ENCODE data around the gene CENPB.

CENPB gene

GRCh38 chr20:3744806-3745685 lies 41.5 kb downstream of the CENPB start:
- Histone ChIP-seq H3K9me3 (ENCODE audit: control insufficient read depth, low read length) (no peaks in the 10 kb centered on the region), H3K18ac (ENCODE audit: low read depth in 1 of 2, low read length in 2 of 2) (no peak overlapping the region), H2BK15ac (ENCODE audit: low read depth, poor library complexity, severe bottlenecking) (no peak overlapping the region), H3K23ac (ENCODE audit: low read length in 2 of 2) (no peak overlapping the region), H2AK5ac (ENCODE audit: low read length, severe bottlenecking) (no peak overlapping the region), H3K9ac (ENCODE audit: low read length) (no peak overlapping the region), H3K79me1 (replicated peaks; ENCODE audit: low read length, poor library complexity, severe bottlenecking) (no peaks in the 10 kb centered on the region), H4K8ac (ENCODE audit: low read length) (no peak overlapping the region), H3K4ac (ENCODE audit: low read depth in 1 of 2, low read length in 2 of 2) (no peak overlapping the region), H4K91ac (ENCODE audit: low read length) (no peak overlapping the region), H2BK120ac (ENCODE audit: low read depth, low read length) (no peak overlapping the region), H3K4me1 (ENCODE audit: control insufficient read depth, insufficient read depth, low read depth, low read length) (peaks cover 12% of the 10 kb centered on the region), H3K27me3 (ENCODE audit: control insufficient read depth in 1 of 2, insufficient read depth in 1 of 2, low read length in 2 of 2) (peaks cover 5 to 56% of the 10 kb centered on the region in 2 experiments), H3K4me2 (ENCODE audit: low read length, poor library complexity, severe bottlenecking) (no peak overlapping the region), H2BK12ac (ENCODE audit: low read length in 2 of 2) (no peak overlapping the region), H3K36me3 (ENCODE audit: control insufficient read depth in 1 of 2, insufficient read depth in 2 of 2, low read depth in 1 of 2, low read length in 2 of 2) (no peaks in the 10 kb centered on the region), H2AFZ (ENCODE audit: low read depth, low read length) (peak overlapping the region; percentile 54), H2BK5ac (ENCODE audit: low read depth, low read length, poor library complexity, severe bottlenecking) (no peak overlapping the region), H3K4me3 (ENCODE audit: insufficient read depth in 1 of 2, low read depth in 1 of 2, low read length in 2 of 2) (no peak overlapping the region), H3K14ac (ENCODE audit: low read length in 2 of 2) (no peak overlapping the region), H3K27ac (ENCODE audit: low read length, poor library complexity, severe bottlenecking) (no peak overlapping the region)
- WGBS, result 39% methylated on average over 45 of the region's 45 CpGs
- DNase-seq, result peak; percentile 81

- Histone ChIP-seq H3K9ac (ENCODE audit: low read length) (no peak overlapping the region), H3K27ac (ENCODE audit: low read length, poor library complexity, severe bottlenecking) (no peak overlapping the region), H3K4me1 (ENCODE audit: control insufficient read depth, insufficient read depth, low read depth, low read length) (peaks cover 5% of the 10 kb centered on the region), H3K36me3 (ENCODE audit: control insufficient read depth in 1 of 2, insufficient read depth in 2 of 2, low read depth in 1 of 2, low read length in 2 of 2) (no peaks in the 10 kb centered on the region), H3K23ac (ENCODE audit: low read length in 2 of 2) (no peak overlapping the region), H4K8ac (ENCODE audit: low read length) (no peak overlapping the region), H3K79me1 (replicated peaks; ENCODE audit: low read length, poor library complexity, severe bottlenecking) (no peaks in the 10 kb centered on the region), H3K4me2 (ENCODE audit: low read length, poor library complexity, severe bottlenecking) (no peak overlapping the region), H3K27me3 (ENCODE audit: control insufficient read depth in 1 of 2, insufficient read depth in 1 of 2, low read length in 2 of 2) (peaks cover 6 to 50% of the 10 kb centered on the region in 2 experiments), H3K4ac (ENCODE audit: low read depth in 1 of 2, low read length in 2 of 2) (no peak overlapping the region), H3K4me3 (ENCODE audit: insufficient read depth in 1 of 2, low read depth in 1 of 2, low read length in 2 of 2) (no peak overlapping the region), H3K14ac (ENCODE audit: low read length in 2 of 2) (no peak overlapping the region), H2BK120ac (ENCODE audit: low read depth, low read length) (no peak overlapping the region), H4K91ac (ENCODE audit: low read length) (no peak overlapping the region), H2BK15ac (ENCODE audit: low read depth, poor library complexity, severe bottlenecking) (no peak overlapping the region), H2AFZ (ENCODE audit: low read depth, low read length) (no peak overlapping the region), H2BK12ac (ENCODE audit: low read length in 2 of 2) (no peak overlapping the region), H2AK5ac (ENCODE audit: low read length, severe bottlenecking) (no peak overlapping the region), H3K18ac (ENCODE audit: low read depth in 1 of 2, low read length in 2 of 2) (no peak overlapping the region), H3K9me3 (ENCODE audit: control insufficient read depth, low read length) (no peaks in the 10 kb centered on the region), H2BK5ac (ENCODE audit: low read depth, low read length, poor library complexity, severe bottlenecking) (no peak overlapping the region)
- WGBS, result 89% methylated on average over 1 of the region's 1 CpG
- DNase-seq, result no peak
Measured at GRCh38 chr20:3744037-3744436, 42.5 kb downstream of the CENPB start.

- H3K79me1 ChIP-seq (replicated peaks; ENCODE audit: low read length, poor library complexity, severe bottlenecking), result no peaks in the 10 kb centered on the region
- no peaks in the 10 kb centered on the region for H3K9me3 ChIP-seq (ENCODE audit: control insufficient read depth, low read length)
- WGBS, result no CpG with 5 or more reads among the region's 2 CpGs
- no peak overlapping the region for H2BK15ac ChIP-seq (ENCODE audit: low read depth, poor library complexity, severe bottlenecking)
- no peak overlapping the region for H2AFZ ChIP-seq (ENCODE audit: low read depth, low read length)
- H3K4me1 ChIP-seq (ENCODE audit: control insufficient read depth, insufficient read depth, low read depth, low read length), result peaks cover 5% of the 10 kb centered on the region
- H2BK5ac ChIP-seq (ENCODE audit: low read depth, low read length, poor library complexity, severe bottlenecking), result no peak overlapping the region
- H3K4ac ChIP-seq (ENCODE audit: low read depth in 1 of 2, low read length in 2 of 2), result no peak overlapping the region
- DNase-seq, result no peak
- no peak overlapping the region for H2BK120ac ChIP-seq (ENCODE audit: low read depth, low read length)
- H3K23ac ChIP-seq (ENCODE audit: low read length in 2 of 2), result no peak overlapping the region
- H3K9ac ChIP-seq (ENCODE audit: low read length), result no peak overlapping the region
- no peaks in the 10 kb centered on the region for H3K36me3 ChIP-seq (ENCODE audit: control insufficient read depth in 1 of 2, insufficient read depth in 2 of 2, low read depth in 1 of 2, low read length in 2 of 2)
- no peak overlapping the region for H3K4me2 ChIP-seq (ENCODE audit: low read length, poor library complexity, severe bottlenecking)
- H3K18ac ChIP-seq (ENCODE audit: low read depth in 1 of 2, low read length in 2 of 2), result no peak overlapping the region
- H4K91ac ChIP-seq (ENCODE audit: low read length), result no peak overlapping the region
- H3K4me3 ChIP-seq (ENCODE audit: insufficient read depth in 1 of 2, low read depth in 1 of 2, low read length in 2 of 2), result no peak overlapping the region
- no peak overlapping the region for H4K8ac ChIP-seq (ENCODE audit: low read length)
- no peak overlapping the region for H3K14ac ChIP-seq (ENCODE audit: low read length in 2 of 2)
- H3K27ac ChIP-seq (ENCODE audit: low read length, poor library complexity, severe bottlenecking), result no peak overlapping the region
- no peak overlapping the region for H2AK5ac ChIP-seq (ENCODE audit: low read length, severe bottlenecking)
- no peak overlapping the region for H2BK12ac ChIP-seq (ENCODE audit: low read length in 2 of 2)
- peaks cover 9 to 46% of the 10 kb centered on the region in 2 experiments for H3K27me3 ChIP-seq (ENCODE audit: control insufficient read depth in 1 of 2, insufficient read depth in 1 of 2, low read length in 2 of 2)
Measured at GRCh38 chr20:3743251-3743650, 43.3 kb downstream of the CENPB start.

- Histone ChIP-seq H4K91ac (ENCODE audit: low read length) (no peak overlapping the region), H2BK5ac (ENCODE audit: low read depth, low read length, poor library complexity, severe bottlenecking) (no peak overlapping the region), H3K79me1 (replicated peaks; ENCODE audit: low read length, poor library complexity, severe bottlenecking) (no peaks in the 10 kb centered on the region), H2AK5ac (ENCODE audit: low read length, severe bottlenecking) (no peak overlapping the region), H3K27me3 (ENCODE audit: control insufficient read depth in 1 of 2, insufficient read depth in 1 of 2, low read length in 2 of 2) (peaks cover 9 to 34% of the 10 kb centered on the region in 2 experiments), H2BK120ac (ENCODE audit: low read depth, low read length) (no peak overlapping the region), H2AFZ (ENCODE audit: low read depth, low read length) (peak overlapping the region; percentile 14), H4K8ac (ENCODE audit: low read length) (no peak overlapping the region), H3K4me1 (ENCODE audit: control insufficient read depth, insufficient read depth, low read depth, low read length) (peaks cover 5% of the 10 kb centered on the region), H2BK12ac (ENCODE audit: low read length in 2 of 2) (no peak overlapping the region), H3K4me3 (ENCODE audit: insufficient read depth in 1 of 2, low read depth in 1 of 2, low read length in 2 of 2) (no peak overlapping the region), H3K9me3 (ENCODE audit: control insufficient read depth, low read length) (no peaks in the 10 kb centered on the region), H3K4ac (ENCODE audit: low read depth in 1 of 2, low read length in 2 of 2) (no peak overlapping the region), H3K18ac (ENCODE audit: low read depth in 1 of 2, low read length in 2 of 2) (no peak overlapping the region), H3K4me2 (ENCODE audit: low read length, poor library complexity, severe bottlenecking) (no peak overlapping the region), H3K9ac (ENCODE audit: low read length) (no peak overlapping the region), H3K23ac (ENCODE audit: low read length in 2 of 2) (no peak overlapping the region), H2BK15ac (ENCODE audit: low read depth, poor library complexity, severe bottlenecking) (no peak overlapping the region), H3K36me3 (ENCODE audit: control insufficient read depth in 1 of 2, insufficient read depth in 2 of 2, low read depth in 1 of 2, low read length in 2 of 2) (no peaks in the 10 kb centered on the region), H3K27ac (ENCODE audit: low read length, poor library complexity, severe bottlenecking) (no peak overlapping the region), H3K14ac (ENCODE audit: low read length in 2 of 2) (no peak overlapping the region)
- WGBS, result 75% methylated on average over 7 of the region's 7 CpGs
- DNase-seq, result no peak
Measured at GRCh38 chr20:3741836-3742458, 44.6 kb downstream of the CENPB start.

All from mesenchymal stem cell (in vitro differentiated cells and primary cell).